Measurements from ENCODE around the gene BMP8B. TPM values are rescaled to one million over a fixed set of nuclear protein-coding genes. Genes with fewer than 3 reads are reported as not detected.
"Not testable (repeated sequence)": the region's sequence is repeated elsewhere in the genome, so short reads cannot be mapped to it uniquely, and the experiment has no call there.

Gene BMP8B
- total and polyA plus RNA-seq, 2 of the 8 experiments (the other 6 are each of a cell fraction or from before 2014, with no cell fraction given): 0.37 to 0.50 TPM

DNA sequence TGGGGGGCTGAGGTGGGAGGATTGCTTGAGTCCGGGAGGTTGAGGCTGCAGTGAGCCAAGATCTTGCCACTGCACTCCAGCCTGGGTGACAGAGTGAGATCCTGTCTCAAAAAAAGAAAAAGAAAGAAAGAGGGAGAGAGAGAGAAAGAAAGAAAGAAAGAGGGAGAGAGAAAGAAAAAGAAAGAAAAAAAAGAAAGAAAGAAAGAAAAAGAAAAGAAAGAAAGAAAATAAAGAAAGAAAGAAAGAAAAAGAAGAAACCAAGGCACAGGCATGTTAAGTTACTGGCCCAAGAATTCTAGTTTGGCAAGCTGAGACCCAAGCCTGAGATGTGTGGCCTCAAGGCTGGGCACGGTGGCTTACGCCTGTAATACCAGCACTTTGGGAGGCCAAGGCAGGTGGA lies 34.8 kb upstream of the BMP8B start:
- H3K4me3 ChIP-seq (ENCODE audit: extremely low read depth in 1 of 4, insufficient read depth in 2 of 4, low read depth in 3 of 4, low read length in 4 of 4); H3K14ac ChIP-seq (ENCODE audit: insufficient read length); H3K9me3 ChIP-seq (ENCODE audit: insufficient read depth in 2 of 2, low read depth in 1 of 2, low read length in 1 of 2); H3K4me1 ChIP-seq (replicated peaks in 1 of 4; ENCODE audit: control insufficient read depth in 3 of 4, insufficient read depth in 4 of 4, low read length in 3 of 4); H3K4ac ChIP-seq (replicated peaks; ENCODE audit: insufficient read length, low read depth, low read length); H3K18ac ChIP-seq (ENCODE audit: extremely low read depth, low read length); H2BK15ac ChIP-seq (ENCODE audit: low read length); H3K23me2 ChIP-seq (ENCODE audit: low read depth, low read length); H3K23ac ChIP-seq (ENCODE audit: insufficient read length); H2AFZ ChIP-seq (ENCODE audit: low read length); H4K5ac ChIP-seq (ENCODE audit: insufficient read length, low read depth, low read length); H3K4me2 ChIP-seq (ENCODE audit: insufficient read depth in 1 of 2, low read depth in 2 of 2, low read length in 2 of 2); H2BK20ac ChIP-seq (ENCODE audit: low read length); H3K9ac ChIP-seq (replicated peaks in 1 of 4; ENCODE audit: extremely low read depth in 1 of 4, low read depth in 3 of 4, low read length in 3 of 4); H3K79me2 ChIP-seq (ENCODE audit: control insufficient read depth in 1 of 2, insufficient read depth in 2 of 2, low read length in 2 of 2); DNase-seq (ENCODE audit: low read depth in 1 of 2, low spot score in 2 of 2); H3K27ac ChIP-seq (ENCODE audit: low read depth, low read length); H3K27me3 ChIP-seq (replicated peaks in 1 of 4; ENCODE audit: control insufficient read depth in 3 of 4, extremely low read depth in 1 of 4, insufficient read depth in 3 of 4, low read length in 3 of 4); H3K79me1 ChIP-seq (ENCODE audit: low read depth, low read length); H2BK5ac ChIP-seq (ENCODE audit: low read depth, low read length); H2BK120ac ChIP-seq (replicated peaks; ENCODE audit: low read depth, low read length); H4K91ac ChIP-seq (replicated peaks; ENCODE audit: insufficient read length, low read length); H2AK5ac ChIP-seq (ENCODE audit: low read depth, low read length); POLR2A ChIA-PET (ENCODE audit: partially characterized antibody); H4K8ac ChIP-seq (ENCODE audit: extremely low read depth, insufficient read depth, low read length); H2BK12ac ChIP-seq (ENCODE audit: low read depth, low read length); H4K20me1 ChIP-seq (replicated peaks in 1 of 2; ENCODE audit: control insufficient read depth in 1 of 2, insufficient read depth in 2 of 2, low read length in 2 of 2); H3K36me3 ChIP-seq (ENCODE audit: control insufficient read depth in 2 of 4, insufficient read depth in 4 of 4, low read length in 3 of 4); FAIRE-seq; H3K56ac ChIP-seq (replicated peaks; ENCODE audit: insufficient read length, low read depth, low read length): not testable (repeated sequence)
- 95% methylated on average over 3 of the region's 3 CpGs; no CpG with 5 or more reads in 1 of the 2 experiments for WGBS, 2 experiments (ENCODE audit: extremely low coverage in 1 of 2, insufficient coverage in 1 of 2, insufficient read length in 1 of 2, insufficient replicate concordance in 2 of 2, low coverage in 1 of 2, low lambda C conversion rate in 2 of 2, missing lambda C conversion rate in 1 of 2)
- CTCF ChIA-PET (ENCODE audit: partially characterized antibody): interaction anchor here (1.8 to 2.5 kb wide), 3 partner anchors 93 to 148 kb away, joined by 5 to 11 read pairs (median 8); no protein-coding TSS in a partner anchor
